NCI-H2196 treated with DMSO at 0.1 percent for 48 hours (cell line): Measurements from ENCODE around the gene CNPY4.
"Not testable (repeated sequence)": the region's sequence is repeated elsewhere in the genome, so short reads cannot be mapped to it uniquely, and the experiment has no call there.

Source experiments
- DNase-seq: peaks from one replicate; lab custom pipeline; 2025; ENCODE audit not compliant: unreplicated experiment; lab: John Stamatoyannopoulos, UW

The CNPY4 gene

GRCh38 chr7:100146350-100146749, 26.9 kb downstream of the CNPY4 start:
- DNase-seq = not testable (repeated sequence)

- DNase-seq = no peak
These were observed 27.8 kb downstream of the CNPY4 start for GRCh38 chr7:100147278-100147677.

GRCh38 chr7:100148225-100148558, 28.8 kb downstream of the CNPY4 start:
- no peak for DNase-seq

- DNase-seq = peak; percentile 98
These were observed 29.3 kb downstream of the CNPY4 start, which contains the start of gene LAMTOR4 for GRCh38 chr7:100148559-100149328. Gene LAMTOR4, plus strand, starts transcription at chr7:100148918. Its CDS starts 55 bp downstream, at chr7:100148973.

- no peak for DNase-seq
These were observed 33.0 kb downstream of the CNPY4 start for GRCh38 chr7:100152404-100152803.

- no peak for DNase-seq
These were observed 33.7 kb downstream of the CNPY4 start for GRCh38 chr7:100152937-100153666.

GRCh38 chr7:100153708-100154535, 34.5 kb downstream of the CNPY4 start:
- DNase-seq = no peak

GRCh38 chr7:100154651-100155491, 35.4 kb downstream of the CNPY4 start:
- no peak for DNase-seq

GRCh38 chr7:100155553-100156317, 36.3 kb downstream of the CNPY4 start:
- DNase-seq = no peak

- DNase-seq = no peak
These were observed 37.1 kb downstream of the CNPY4 start for GRCh38 chr7:100156331-100157068.

- no peak for DNase-seq
These were observed 37.6 kb downstream of the CNPY4 start for GRCh38 chr7:100157069-100157333.

- peak; percentile 39 for DNase-seq
These were observed 38.1 kb downstream of the CNPY4 start for GRCh38 chr7:100157334-100158228.

- DNase-seq = peak; percentile 74
These were observed 39.0 kb downstream of the CNPY4 start, which contains the start of gene TRAPPC14 for GRCh38 chr7:100158229-100159098. Gene TRAPPC14, minus strand, starts transcription at chr7:100158723. Its CDS starts 224 bp downstream, at chr7:100158499.

GRCh38 chr7:100159099-100159623, 39.7 kb downstream of the CNPY4 start:
- DNase-seq = no peak

- DNase-seq = no peak
These were observed 40.6 kb downstream of the CNPY4 start for GRCh38 chr7:100160067-100160466.

- no peak for DNase-seq
These were observed 43.6 kb downstream of the CNPY4 start for GRCh38 chr7:100163006-100163531.

- DNase-seq = no peak
These were observed 44.4 kb downstream of the CNPY4 start for GRCh38 chr7:100163871-100164270.
